ENCODE measurements around the gene GTF2H3.

The GTF2H3 gene

DNA sequence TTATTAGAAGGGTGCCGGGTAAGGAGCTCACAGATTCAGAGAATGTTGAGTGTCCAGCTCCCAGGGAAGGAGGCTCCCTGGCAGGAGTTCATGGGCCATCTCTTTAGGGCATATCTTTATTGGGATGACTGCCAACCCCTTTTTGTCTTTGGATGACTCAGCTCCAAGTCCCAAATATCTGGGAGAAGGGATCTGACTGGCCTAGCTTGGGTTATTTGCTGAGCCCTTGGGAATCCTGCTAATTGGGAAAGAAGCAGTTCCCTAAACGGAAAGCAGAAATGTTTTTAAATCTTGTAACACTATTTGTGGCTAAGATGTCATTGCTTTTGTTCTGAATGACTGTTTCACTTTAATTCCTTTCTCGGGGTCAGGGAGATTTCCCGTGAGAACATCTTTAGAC, 19.1 kb upstream of the GTF2H3 start:
- H3K27ac ChIP-seq, result no peak overlapping the region
- DNase-seq (ENCODE audit: low spot score), result no peak
- no peak overlapping the region for H3K4me3 ChIP-seq
- TF ChIP-seq, protein P1, sequence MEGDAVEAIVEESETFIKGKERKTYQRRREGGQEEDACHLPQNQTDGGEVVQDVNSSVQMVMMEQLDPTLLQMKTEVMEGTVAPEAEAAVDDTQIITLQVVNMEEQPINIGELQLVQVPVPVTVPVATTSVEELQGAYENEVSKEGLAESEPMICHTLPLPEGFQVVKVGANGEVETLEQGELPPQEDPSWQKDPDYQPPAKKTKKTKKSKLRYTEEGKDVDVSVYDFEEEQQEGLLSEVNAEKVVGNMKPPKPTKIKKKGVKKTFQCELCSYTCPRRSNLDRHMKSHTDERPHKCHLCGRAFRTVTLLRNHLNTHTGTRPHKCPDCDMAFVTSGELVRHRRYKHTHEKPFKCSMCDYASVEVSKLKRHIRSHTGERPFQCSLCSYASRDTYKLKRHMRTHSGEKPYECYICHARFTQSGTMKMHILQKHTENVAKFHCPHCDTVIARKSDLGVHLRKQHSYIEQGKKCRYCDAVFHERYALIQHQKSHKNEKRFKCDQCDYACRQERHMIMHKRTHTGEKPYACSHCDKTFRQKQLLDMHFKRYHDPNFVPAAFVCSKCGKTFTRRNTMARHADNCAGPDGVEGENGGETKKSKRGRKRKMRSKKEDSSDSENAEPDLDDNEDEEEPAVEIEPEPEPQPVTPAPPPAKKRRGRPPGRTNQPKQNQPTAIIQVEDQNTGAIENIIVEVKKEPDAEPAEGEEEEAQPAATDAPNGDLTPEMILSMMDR (IDR thresholded peaks at IDR 0.05), result no peak

DNA sequence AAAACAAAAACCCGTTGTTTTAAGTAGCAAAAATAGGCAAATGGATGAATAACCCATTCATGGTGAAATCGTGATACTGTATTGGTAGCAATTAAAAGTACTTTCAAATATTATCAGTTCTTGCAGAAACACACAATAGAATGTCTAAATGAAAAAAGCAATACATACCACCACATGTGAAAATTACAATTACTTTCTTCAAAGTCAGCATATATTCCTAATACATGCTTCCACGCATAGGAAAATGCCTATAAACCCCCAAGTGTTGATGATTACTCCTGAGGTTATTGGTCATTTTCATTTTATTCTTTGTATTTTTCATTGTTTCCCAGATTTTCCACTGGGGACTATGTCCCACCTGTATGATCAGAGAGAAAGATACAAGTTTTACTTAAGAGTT, 16.5 kb upstream of the GTF2H3 start:
- no peak for DNase-seq (ENCODE audit: low spot score)
- TF ChIP-seq, protein P1 (IDR thresholded peaks at IDR 0.05), result no peak
- H3K4me3 ChIP-seq, result no peak overlapping the region
- no peak overlapping the region for H3K27ac ChIP-seq

DNA sequence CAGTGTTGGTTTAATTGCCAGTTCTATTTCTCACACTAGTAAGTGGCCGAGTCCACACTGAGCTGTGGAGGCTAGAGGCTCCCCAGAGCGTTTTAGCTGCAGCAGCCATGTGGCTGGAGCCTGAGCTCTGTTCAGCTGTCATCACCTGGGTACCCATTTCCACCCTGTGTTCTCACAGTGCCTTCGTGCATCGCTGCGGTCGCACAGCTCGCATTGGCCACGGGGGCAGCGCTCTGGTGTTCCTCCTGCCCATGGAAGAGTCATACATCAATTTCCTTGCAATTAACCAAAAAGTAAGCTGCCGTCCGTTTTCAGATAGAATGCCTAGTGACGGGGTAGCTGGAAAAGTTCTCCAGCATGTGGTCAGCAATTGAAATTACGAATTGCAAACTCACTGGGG, 16.0 kb upstream of the GTF2H3 start:
- Histone ChIP-seq H3K27ac (no peak overlapping the region), H3K4me3 (no peak overlapping the region)
- no peak for DNase-seq (ENCODE audit: low spot score)
- TF ChIP-seq, protein P1 (IDR thresholded peaks at IDR 0.05), result no peak

DNA sequence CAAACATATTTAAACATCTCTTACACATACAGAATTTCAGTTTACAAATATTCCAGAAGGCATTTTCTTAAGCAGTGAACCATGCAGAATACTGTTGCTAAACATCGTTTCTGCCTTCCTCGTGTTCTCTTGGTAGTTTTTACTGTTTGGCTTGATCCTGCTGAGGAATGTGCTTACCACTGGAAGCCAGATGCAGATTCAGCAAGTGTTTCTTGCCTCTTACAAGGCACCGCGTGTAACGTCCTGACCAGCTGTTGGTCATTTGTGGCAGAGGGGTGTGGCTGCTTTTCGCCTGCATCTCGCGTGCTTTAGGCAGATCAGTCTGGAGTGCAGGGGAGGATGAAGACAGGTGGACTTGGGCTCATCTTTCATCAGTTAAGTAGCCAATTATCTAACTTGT, 12.5 kb upstream of the GTF2H3 start:
- no peak for DNase-seq (ENCODE audit: low spot score)
- TF ChIP-seq, protein P1 (IDR thresholded peaks at IDR 0.05), result no peak

DNA sequence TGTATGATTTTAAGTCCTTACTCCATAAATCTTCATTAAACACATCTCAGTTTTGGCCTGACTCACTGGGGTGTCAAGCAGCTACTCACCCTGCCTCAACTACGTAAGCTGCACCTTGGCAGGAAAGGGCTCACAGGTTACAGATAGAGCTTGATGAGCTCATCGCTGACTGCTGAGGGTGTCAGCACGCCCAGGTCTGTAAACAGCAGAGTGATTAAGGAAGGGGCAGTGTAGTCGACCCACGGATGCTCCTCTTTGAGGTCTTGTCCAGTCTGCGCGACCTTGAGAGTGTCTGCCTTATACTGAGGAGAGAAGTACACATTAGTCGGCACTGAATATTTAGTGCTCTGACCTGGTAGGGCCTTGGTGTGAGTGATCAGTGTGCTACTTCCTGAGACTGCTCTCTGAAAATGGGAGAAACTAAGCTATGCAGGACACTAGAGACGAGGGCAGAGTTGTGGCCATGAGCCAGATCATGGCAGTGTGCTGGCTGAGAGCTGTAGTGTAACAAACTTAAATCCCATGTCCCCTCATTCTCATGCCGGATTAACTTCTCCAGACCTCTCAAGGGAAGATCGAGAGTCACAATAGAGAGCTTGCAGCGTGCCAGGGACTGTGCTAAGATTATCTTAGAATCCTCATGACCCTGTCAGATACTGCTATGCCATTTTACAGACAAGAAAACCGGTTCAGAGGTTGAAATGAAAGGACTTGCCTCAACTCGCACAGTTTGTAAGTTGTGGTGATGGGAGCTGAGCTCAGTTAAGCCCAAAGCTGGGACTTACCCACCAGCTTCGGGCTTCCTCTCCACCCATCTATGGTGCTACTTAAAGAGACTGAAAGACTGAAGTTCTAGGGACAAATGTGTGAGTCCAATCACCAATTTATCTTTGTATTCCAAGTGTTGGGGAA, 11.8 kb upstream of the GTF2H3 start:
- no peak overlapping the region for H3K4me3 ChIP-seq
- no peak for DNase-seq (ENCODE audit: low spot score)
- TF ChIP-seq, protein P1 (IDR thresholded peaks at IDR 0.05), result no peak
- no peak overlapping the region for H3K27ac ChIP-seq

More for the DNA sequence above, 12.5 kb upstream of the GTF2H3 start:
- Histone ChIP-seq H3K27ac (no peak overlapping the region), H3K4me3 (no peak overlapping the region)

DNA sequence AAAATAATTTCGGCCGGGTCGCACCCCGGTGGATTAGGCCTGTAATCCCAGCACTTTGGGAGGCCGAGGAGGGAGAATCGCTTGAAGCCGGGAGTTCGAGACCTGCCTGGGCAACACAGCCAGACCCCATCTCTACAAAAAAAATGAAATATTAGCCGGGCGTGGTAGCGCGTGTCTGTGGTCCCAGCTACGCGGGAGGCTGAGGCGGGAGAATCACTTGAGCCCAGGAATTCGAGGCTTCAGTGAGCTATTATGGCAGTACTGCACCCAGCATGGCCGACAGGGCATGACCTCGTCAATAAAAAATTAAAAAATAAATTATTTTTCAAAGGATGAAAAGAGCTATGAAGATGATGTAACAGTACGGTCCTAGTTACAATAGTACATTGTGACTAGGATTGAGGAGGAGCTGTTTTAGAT, 523 bp downstream of the GTF2H3 start:
- DNase-seq (ENCODE audit: low spot score), result no peak
- Histone ChIP-seq H3K27ac (peak overlapping the region; percentile 43 to 85), H3K4me3 (peak overlapping the region; percentile 81)
- TF ChIP-seq, protein P1 (IDR thresholded peaks at IDR 0.05), result no peak

DNA sequence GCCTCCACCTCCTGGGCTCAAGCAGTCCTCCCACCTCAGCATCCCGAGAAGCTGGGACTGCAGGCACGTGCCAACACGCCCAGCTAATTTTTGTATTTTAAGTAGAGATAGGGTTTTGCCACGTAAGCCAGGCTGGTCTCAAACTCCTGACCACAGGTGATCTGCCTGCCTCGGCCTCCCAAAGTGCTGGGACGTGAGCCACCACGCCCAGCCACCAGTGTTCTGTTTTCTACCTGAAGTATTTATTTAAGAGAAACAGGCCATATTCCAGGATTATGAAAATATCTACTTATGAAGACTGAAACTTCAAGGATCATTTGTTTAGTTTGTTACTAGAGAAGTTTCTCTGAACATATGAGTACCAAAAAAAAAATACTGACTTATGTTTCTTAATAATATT, 10.3 kb downstream of the GTF2H3 start:
- no peak overlapping the region for H3K4me3 ChIP-seq
- no peak overlapping the region for H3K27ac ChIP-seq

More for the DNA sequence above, 10.3 kb downstream of the GTF2H3 start:
- no peak for DNase-seq (ENCODE audit: low spot score)
- TF ChIP-seq, protein P1 (IDR thresholded peaks at IDR 0.05), result no peak

All from coronary artery (tissue), 2 donors.